Measurements from ENCODE around the gene RPH3AL. TPM values are rescaled to one million over a fixed set of nuclear protein-coding genes. Genes with fewer than 3 reads are reported as not detected.
A peak's percentile ranks its signal among the peaks of the same experiment; 100 is the strongest.

RPH3AL gene
- total RNA-seq, 4 donors from 2014 or later = 8.6 to 21.0 (median 17.4) TPM

DNA sequence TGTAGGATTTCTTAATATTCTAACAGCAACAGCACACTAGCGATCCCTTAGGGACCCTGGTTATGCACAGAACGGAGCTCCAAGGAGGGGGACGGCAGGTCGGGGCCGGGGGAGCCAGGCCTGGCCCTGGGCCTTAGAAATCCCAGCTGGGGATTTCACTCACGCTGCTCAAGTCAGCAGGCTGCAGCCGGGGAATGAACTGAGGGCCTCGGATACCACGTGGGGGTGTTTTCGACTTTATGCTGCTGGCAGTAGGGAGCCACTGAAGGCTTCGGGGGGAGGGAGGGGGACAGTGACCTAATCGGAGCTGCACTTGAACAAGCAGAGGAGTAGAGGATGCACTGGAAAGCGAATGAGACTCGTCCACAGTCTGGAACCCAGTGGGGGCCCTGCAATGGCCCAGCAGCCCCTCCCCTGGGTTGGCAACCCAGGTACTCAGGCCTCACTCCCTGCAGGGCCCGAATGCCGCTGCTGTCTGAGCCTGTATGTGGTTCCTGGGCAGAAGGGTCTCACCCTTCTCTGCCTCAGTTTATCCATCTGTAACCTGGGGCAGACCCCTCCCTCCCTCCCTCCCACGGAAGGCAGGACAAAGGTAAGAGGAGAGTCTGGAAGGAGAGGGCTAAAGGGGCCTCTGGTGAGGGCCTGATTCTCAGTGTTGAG lies 53.7 kb downstream of the RPH3AL start:
- no peaks in the 10 kb centered on the region for H3K36me3 ChIP-seq
- no peak overlapping the region for H3K4me3 ChIP-seq
- peaks cover 0 to 18% (median 5%) of the 10 kb centered on the region in 3 donors for H3K4me1 ChIP-seq
- peak overlapping the region in 1 of 4 donors; percentile 46 for H3K27ac ChIP-seq
- ATAC-seq = peak; percentile 90
- 48 to 70% methylated on average over 7 to 11 of the region's 17 CpGs for WGBS, 2 donors (ENCODE audit: low coverage in 1 of 2)
- no peak for TF ChIP-seq EP300 (IDR thresholded peaks at IDR 0.05)
- TF ChIP-seq POLR2AphosphoS5 (IDR thresholded peaks at IDR 0.05) = no peak
- TF ChIP-seq CTCF (IDR thresholded peaks at IDR 0.05) = no peak
- TF ChIP-seq POLR2A (IDR thresholded peaks at IDR 0.05) = no peak
- no peaks in the 10 kb centered on the region for H3K9me3 ChIP-seq
- H3K27me3 ChIP-seq = peaks cover 56% of the 10 kb centered on the region

DNA sequence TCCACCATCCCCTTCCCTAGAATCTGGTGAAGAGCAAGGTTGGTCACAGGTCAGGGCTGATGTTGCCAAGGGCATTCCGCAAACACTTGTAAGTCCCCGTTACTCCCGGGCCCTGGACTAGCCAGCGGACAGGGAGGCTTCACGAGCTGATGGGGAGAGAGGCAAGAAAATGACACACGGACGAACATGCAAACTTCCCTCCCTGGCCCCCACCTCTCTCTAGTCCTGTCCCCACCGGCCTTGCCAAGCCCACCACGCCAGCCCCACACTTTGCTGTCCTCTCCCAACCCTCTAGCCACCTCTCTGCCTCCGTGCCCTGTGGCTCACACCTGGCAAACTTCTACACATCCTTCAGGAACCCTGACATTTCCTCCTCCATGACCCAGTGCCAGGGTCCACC lies 54.8 kb downstream of the RPH3AL start:
- ATAC-seq = no peak
- H3K9me3 ChIP-seq = no peaks in the 10 kb centered on the region
- WGBS, 2 donors (ENCODE audit: low coverage in 1 of 2) = 91 to 93% methylated on average over 5 to 10 of the region's 10 CpGs

GRCh38 chr17:296906-297690 lies 55.5 kb downstream of the RPH3AL start:
- no peaks in the 10 kb centered on the region for H3K9me3 ChIP-seq
- ATAC-seq = no peak
- no peak overlapping the region for H3K27ac ChIP-seq
- H3K4me1 ChIP-seq = peaks cover 0 to 13% (median 5%) of the 10 kb centered on the region in 3 donors
- 83% methylated on average over 10 of the region's 23 CpGs; no CpG with 5 or more reads in 1 of the 2 donors for WGBS, 2 donors (ENCODE audit: low coverage in 1 of 2)
- H3K27me3 ChIP-seq = peaks cover 59% of the 10 kb centered on the region
- no peaks in the 10 kb centered on the region for H3K36me3 ChIP-seq
- no peak overlapping the region for H3K4me3 ChIP-seq
- no peak for TF ChIP-seq POLR2AphosphoS5 (IDR thresholded peaks at IDR 0.05)
- TF ChIP-seq EP300 (IDR thresholded peaks at IDR 0.05) = no peak
- no peak for TF ChIP-seq CTCF (IDR thresholded peaks at IDR 0.05)
- no peak for TF ChIP-seq POLR2A (IDR thresholded peaks at IDR 0.05)

More for the DNA sequence above, 54.8 kb downstream of the RPH3AL start:
- peaks cover 0 to 18% (median 5%) of the 10 kb centered on the region in 3 donors for H3K4me1 ChIP-seq
- H3K36me3 ChIP-seq = no peaks in the 10 kb centered on the region
- TF ChIP-seq POLR2A (IDR thresholded peaks at IDR 0.05) = no peak
- no peak for TF ChIP-seq POLR2AphosphoS5 (IDR thresholded peaks at IDR 0.05)
- TF ChIP-seq EP300 (IDR thresholded peaks at IDR 0.05) = no peak
- TF ChIP-seq CTCF (IDR thresholded peaks at IDR 0.05) = no peak
- H3K27me3 ChIP-seq = peaks cover 63% of the 10 kb centered on the region
- H3K27ac ChIP-seq = no peak overlapping the region
- H3K4me3 ChIP-seq = no peak overlapping the region

GRCh38 chr17:296379-296778 lies 56.2 kb downstream of the RPH3AL start:
- ATAC-seq = no peak
- H3K27me3 ChIP-seq = peaks cover 52% of the 10 kb centered on the region
- no peaks in the 10 kb centered on the region for H3K9me3 ChIP-seq
- no peak for TF ChIP-seq POLR2A (IDR thresholded peaks at IDR 0.05)
- TF ChIP-seq EP300 (IDR thresholded peaks at IDR 0.05) = no peak
- TF ChIP-seq POLR2AphosphoS5 (IDR thresholded peaks at IDR 0.05) = no peak
- TF ChIP-seq CTCF (IDR thresholded peaks at IDR 0.05) = no peak
- no peak overlapping the region for H3K27ac ChIP-seq
- H3K4me3 ChIP-seq = no peak overlapping the region
- WGBS, 2 donors (ENCODE audit: low coverage in 1 of 2) = 39 to 69% methylated on average over 4 to 15 of the region's 15 CpGs
- H3K36me3 ChIP-seq = no peaks in the 10 kb centered on the region
- peaks cover 0 to 6% (median 5%) of the 10 kb centered on the region in 3 donors for H3K4me1 ChIP-seq

All from gastroesophageal sphincter (tissue), 4 donors.